Measurements from ENCODE around the gene MALL. TPM values are rescaled to one million over a fixed set of nuclear protein-coding genes. Genes with fewer than 3 reads are reported as not detected.

Gene MALL
- total and polyA plus RNA-seq, 2 experiments from 2014 or later = 5.9 to 9.3 TPM

- TF ChIP-seq ZNF462 (CRISPR knock-in tag; IDR thresholded peaks at IDR 0.05) = no peak
Observed at GRCh38 chr2:110099471-110100225, 16.0 kb downstream of the MALL start (continued).

- Mint-ChIP-seq H3K4me3 (no peak overlapping the region), H3K4me1 (peaks cover 9% of the 10 kb centered on the region; the same call in 2 of the 3 replicates)
Observed at GRCh38 chr2:110099038-110099425, 16.6 kb downstream of the MALL start.

More at GRCh38 chr2:110099038-110099425, 16.6 kb downstream of the MALL start:
- H3K4me2 ChIP-seq = no peak overlapping the region
- no peaks in the 10 kb centered on the region for H3K79me2 ChIP-seq (replicated peaks; ENCODE audit: insufficient read depth)
- H3K9me3 Mint-ChIP-seq = no peaks in the 10 kb centered on the region; the same call in 2 of the 3 replicates
- H3K27ac ChIP-seq (ENCODE audit: low read depth) = no peak overlapping the region
- H3K36me3 ChIP-seq (ENCODE audit: insufficient read depth) = no peaks in the 10 kb centered on the region
- DNase-seq (ENCODE audit: low spot score) (no peak), ATAC-seq (no peak)
- no peak overlapping the region for H2AFZ ChIP-seq
- no peaks in the 10 kb centered on the region for H4K20me1 ChIP-seq (replicated peaks; ENCODE audit: insufficient read depth)
- no peaks in the 10 kb centered on the region for H3K9me2 ChIP-seq (ENCODE audit: insufficient read depth)
- no peak overlapping the region; the same call in 1 of the 2 replicates for H3K27ac Mint-ChIP-seq
- H3K4me3 ChIP-seq = no peak overlapping the region
- H3K4me1 ChIP-seq (ENCODE audit: insufficient read depth) = no peaks in the 10 kb centered on the region
- H3F3A ChIP-seq (replicated peaks; ENCODE audit: low read depth) = no peaks in the 10 kb centered on the region
- no peaks in the 10 kb centered on the region for H3K36me3 Mint-ChIP-seq (ENCODE audit: low read depth)
- TF ChIP-seq POLR2AphosphoS5 (IDR thresholded peaks at IDR 0.05; ENCODE audit: low read depth) (no peak), CTCF (conservative IDR thresholded peaks at IDR 0.05; ENCODE audit: low read depth in 2 of 2) (no peak), EZH2phosphoT487 (IDR thresholded peaks at IDR 0.05; ENCODE audit: unreplicated experiment) (no peak), ZNF114 (CRISPR knock-in tag; IDR thresholded peaks at IDR 0.05) (no peak), JUNB (IDR thresholded peaks at IDR 0.05; ENCODE audit: unreplicated experiment) (no peak), STAT1 (IDR thresholded peaks at IDR 0.05; ENCODE audit: unreplicated experiment) (no peak), EZH2 (IDR thresholded peaks at IDR 0.05; ENCODE audit: low read depth, unreplicated experiment) (no peak), ETS1 (IDR thresholded peaks at IDR 0.05) (no peak), ZNF331 (CRISPR knock-in tag; IDR thresholded peaks at IDR 0.05; ENCODE audit: low read depth) (no peak)
- H3K27me3 ChIP-seq (ENCODE audit: insufficient read depth) = no peaks in the 10 kb centered on the region
- peaks cover 4% of the 10 kb centered on the region for H3K27me3 Mint-ChIP-seq (ENCODE audit: insufficient read depth, low read depth, poor library complexity)

Measured in GM23338 (cell line).